GM23248 (cell line): ENCODE results near the gene ADAMTS9.

Experiments
- EZH2 ChIP-seq: fragments of 200-600 bp; sonication (generic); IDR thresholded peaks from 2 replicates; pipeline ENCODE4 v1.6.1; 2018; ENCODE audit warnings: antibody characterized with exemption, mild to moderate bottlenecking; ENCODE audit not compliant: insufficient read depth, poor library complexity, severe bottlenecking
- EZH2phosphoT487 ChIP-seq: fragments of 200-600 bp; sonication (generic); IDR thresholded peaks from 2 replicates; pipeline ENCODE4 v1.6.1; 2018; ENCODE audit warnings: antibody characterized with exemption, moderate library complexity, mild to moderate bottlenecking, low read depth; ENCODE audit not compliant: insufficient read depth

- no peak for TF ChIP-seq EZH2
- TF ChIP-seq EZH2phosphoT487: no peak
Observed at GRCh38 chr3:64593350-64593749, 94.5 kb downstream of the ADAMTS9 start.
